ENCODE results near the gene COL8A2.

COL8A2 gene

DNA sequence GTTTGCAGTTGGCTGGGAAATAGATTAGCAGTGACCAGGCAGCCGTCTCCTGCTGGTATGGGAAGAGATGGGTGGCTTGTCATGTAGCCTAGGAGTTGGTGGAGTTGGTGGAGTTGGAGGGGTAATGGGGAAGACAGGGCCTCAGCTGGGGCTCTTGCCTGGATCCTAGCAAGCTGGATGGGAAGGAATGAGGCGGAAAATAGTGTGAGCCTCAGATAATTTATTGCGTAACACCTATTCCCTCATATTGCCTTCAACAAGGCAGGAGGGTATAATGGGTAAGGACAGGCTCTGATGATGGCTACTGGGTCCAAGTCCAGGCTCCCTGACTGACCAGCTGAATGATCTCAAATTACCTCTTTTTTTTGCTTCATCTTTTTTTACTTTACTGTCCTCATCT, 43.5 kb upstream of the COL8A2 start:
- no peaks in the 10 kb centered on the region for H3K27me3 Mint-ChIP-seq (ENCODE audit: low read depth, poor library complexity)
- no peak overlapping the region for H3K4me3 Mint-ChIP-seq
- TF ChIP-seq, protein P1, sequence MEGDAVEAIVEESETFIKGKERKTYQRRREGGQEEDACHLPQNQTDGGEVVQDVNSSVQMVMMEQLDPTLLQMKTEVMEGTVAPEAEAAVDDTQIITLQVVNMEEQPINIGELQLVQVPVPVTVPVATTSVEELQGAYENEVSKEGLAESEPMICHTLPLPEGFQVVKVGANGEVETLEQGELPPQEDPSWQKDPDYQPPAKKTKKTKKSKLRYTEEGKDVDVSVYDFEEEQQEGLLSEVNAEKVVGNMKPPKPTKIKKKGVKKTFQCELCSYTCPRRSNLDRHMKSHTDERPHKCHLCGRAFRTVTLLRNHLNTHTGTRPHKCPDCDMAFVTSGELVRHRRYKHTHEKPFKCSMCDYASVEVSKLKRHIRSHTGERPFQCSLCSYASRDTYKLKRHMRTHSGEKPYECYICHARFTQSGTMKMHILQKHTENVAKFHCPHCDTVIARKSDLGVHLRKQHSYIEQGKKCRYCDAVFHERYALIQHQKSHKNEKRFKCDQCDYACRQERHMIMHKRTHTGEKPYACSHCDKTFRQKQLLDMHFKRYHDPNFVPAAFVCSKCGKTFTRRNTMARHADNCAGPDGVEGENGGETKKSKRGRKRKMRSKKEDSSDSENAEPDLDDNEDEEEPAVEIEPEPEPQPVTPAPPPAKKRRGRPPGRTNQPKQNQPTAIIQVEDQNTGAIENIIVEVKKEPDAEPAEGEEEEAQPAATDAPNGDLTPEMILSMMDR (IDR thresholded peaks at IDR 0.05): no peak
- no peak for DNase-seq
- H3K36me3 Mint-ChIP-seq (ENCODE audit: low read depth): peaks cover 46% of the 10 kb centered on the region
- peaks cover 38% of the 10 kb centered on the region for H3K4me1 Mint-ChIP-seq
- H3K9me3 Mint-ChIP-seq: no peaks in the 10 kb centered on the region
- peak overlapping the region; percentile 66 for H3K27ac Mint-ChIP-seq

DNA sequence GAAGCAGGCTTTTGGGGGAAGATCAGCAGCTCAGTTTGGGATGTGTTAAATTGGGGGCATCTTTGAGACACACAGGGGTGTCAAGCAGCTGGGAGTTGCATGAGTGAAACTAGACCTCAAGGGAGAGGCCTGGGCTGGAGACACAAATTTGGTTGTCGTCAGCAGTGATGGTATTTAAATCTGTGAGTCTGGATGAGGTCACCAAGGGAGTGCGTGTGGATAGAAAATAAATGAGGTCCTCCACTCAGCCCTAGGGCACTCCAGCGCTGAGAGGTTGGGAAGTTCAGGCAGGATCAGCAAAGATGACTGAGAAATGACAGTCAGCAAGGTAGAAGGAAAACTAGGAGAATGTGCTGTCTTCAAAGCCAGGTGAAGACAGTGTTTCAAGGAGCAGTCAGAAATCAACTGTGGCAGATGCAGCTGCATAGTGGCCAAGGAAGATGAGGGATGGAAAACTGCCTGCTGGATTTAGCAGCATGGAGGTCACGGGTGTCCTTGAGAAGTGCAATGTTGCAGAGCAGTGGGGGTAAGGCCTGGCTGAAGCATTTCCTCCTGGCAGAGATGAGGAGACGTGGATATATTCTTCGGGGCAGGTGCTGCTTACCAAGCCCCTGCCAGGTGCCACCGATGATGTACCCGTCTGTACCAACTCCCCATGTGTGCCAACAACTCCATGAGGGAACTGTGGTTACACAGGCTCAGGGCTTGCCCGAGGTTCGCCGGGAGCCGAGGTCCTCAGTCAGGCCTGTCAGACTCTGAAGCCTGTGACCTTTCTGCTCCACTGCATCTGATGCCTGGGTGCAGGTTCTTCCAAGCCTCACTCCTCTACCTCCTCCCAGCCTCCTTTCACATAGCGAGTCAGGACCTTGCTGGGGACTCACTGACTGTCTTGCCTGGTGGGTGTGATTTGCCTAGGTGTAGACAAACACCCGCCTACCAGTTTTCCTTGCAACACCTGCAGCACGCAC, 42.2 kb upstream of the COL8A2 start:
- H3K4me1 Mint-ChIP-seq: peaks cover 44% of the 10 kb centered on the region
- no peaks in the 10 kb centered on the region for H3K9me3 Mint-ChIP-seq
- DNase-seq: no peak
- H3K27me3 Mint-ChIP-seq (ENCODE audit: low read depth, poor library complexity): no peaks in the 10 kb centered on the region
- peak overlapping the region; percentile 86 for H3K27ac Mint-ChIP-seq
- peaks cover 35% of the 10 kb centered on the region for H3K36me3 Mint-ChIP-seq (ENCODE audit: low read depth)
- TF ChIP-seq, protein P1 (IDR thresholded peaks at IDR 0.05): no peak
- H3K4me3 Mint-ChIP-seq: no peak overlapping the region

DNA sequence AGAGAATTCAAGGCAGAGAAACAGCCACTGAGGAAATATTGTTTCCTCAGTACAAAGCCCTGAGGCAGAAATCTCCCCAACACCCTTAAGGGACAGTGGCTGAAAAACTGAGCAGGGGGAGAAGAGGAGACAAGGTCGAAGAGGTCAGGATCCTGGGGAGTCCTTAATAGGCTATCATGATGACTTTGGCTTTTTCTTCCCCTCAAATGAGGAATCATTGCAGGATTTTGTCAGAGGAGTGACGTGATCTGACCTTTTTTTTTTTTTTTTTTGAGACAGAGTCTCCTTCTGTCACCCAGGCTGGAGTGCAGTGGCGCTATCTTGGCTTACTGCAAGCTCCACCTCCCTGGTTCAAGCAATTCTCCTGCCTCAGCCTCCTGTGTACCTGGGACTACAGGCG, 41.1 kb upstream of the COL8A2 start:
- H3K4me1 Mint-ChIP-seq: peaks cover 54% of the 10 kb centered on the region
- DNase-seq: no peak
- H3K27me3 Mint-ChIP-seq (ENCODE audit: low read depth, poor library complexity): no peaks in the 10 kb centered on the region
- TF ChIP-seq, protein P1 (IDR thresholded peaks at IDR 0.05): no peak
- H3K27ac Mint-ChIP-seq: peak overlapping the region; percentile 88
- no peaks in the 10 kb centered on the region for H3K9me3 Mint-ChIP-seq
- H3K36me3 Mint-ChIP-seq (ENCODE audit: low read depth): peaks cover 31% of the 10 kb centered on the region
- no peak overlapping the region for H3K4me3 Mint-ChIP-seq

DNA sequence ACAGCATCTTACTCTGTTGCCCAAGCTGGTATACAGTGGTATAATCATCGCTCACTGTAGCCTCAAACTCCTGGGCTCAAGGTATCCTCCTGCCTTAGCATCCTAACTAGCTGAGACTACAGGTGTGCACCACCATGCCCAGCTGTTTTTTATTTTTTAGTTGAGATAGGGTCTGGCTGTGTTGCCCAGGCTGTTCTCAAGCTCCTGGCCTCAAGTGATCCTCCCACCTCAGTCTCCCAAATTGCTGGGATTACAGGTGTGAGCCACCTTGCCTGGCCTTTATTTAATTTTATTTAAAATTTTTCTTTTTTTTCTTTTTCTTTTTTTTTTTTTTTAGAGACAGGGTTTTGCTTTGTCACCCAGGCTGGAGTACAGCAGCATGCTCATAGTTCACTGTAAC, 40.1 kb upstream of the COL8A2 start:
- peaks cover 61% of the 10 kb centered on the region for H3K4me1 Mint-ChIP-seq
- DNase-seq: no peak
- TF ChIP-seq, protein P1 (IDR thresholded peaks at IDR 0.05): no peak
- H3K27me3 Mint-ChIP-seq (ENCODE audit: low read depth, poor library complexity): no peaks in the 10 kb centered on the region
- H3K27ac Mint-ChIP-seq: no peak overlapping the region
- H3K36me3 Mint-ChIP-seq (ENCODE audit: low read depth): peaks cover 30% of the 10 kb centered on the region
- no peaks in the 10 kb centered on the region for H3K9me3 Mint-ChIP-seq
- H3K4me3 Mint-ChIP-seq: no peak overlapping the region

DNA sequence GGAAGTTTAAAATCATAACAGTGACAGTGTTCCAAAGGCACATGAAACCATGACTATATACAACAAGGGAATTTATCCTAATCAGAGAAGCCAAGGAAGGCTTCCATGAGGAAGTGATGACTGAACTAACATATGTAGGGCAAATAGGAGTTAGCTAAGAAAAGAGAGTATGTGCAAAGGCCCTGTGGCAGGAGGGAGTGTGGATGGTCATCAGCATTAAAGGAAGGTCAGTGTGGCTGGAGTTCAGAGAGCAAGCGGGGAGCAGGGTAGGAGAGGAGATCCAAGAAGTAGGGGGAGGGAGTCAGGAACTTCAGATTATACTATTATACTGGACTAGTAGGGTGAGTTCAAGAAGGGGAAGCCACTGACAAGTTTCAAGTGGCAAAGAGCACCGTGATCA, 39.3 kb upstream of the COL8A2 start:
- H3K4me3 Mint-ChIP-seq: no peak overlapping the region
- TF ChIP-seq, protein P1 (IDR thresholded peaks at IDR 0.05): no peak
- H3K4me1 Mint-ChIP-seq: peaks cover 67% of the 10 kb centered on the region
- no peaks in the 10 kb centered on the region for H3K27me3 Mint-ChIP-seq (ENCODE audit: low read depth, poor library complexity)
- H3K36me3 Mint-ChIP-seq (ENCODE audit: low read depth): peaks cover 30% of the 10 kb centered on the region
- no peak for DNase-seq
- peak overlapping the region; percentile 79 for H3K27ac Mint-ChIP-seq
- H3K9me3 Mint-ChIP-seq: no peaks in the 10 kb centered on the region

DNA sequence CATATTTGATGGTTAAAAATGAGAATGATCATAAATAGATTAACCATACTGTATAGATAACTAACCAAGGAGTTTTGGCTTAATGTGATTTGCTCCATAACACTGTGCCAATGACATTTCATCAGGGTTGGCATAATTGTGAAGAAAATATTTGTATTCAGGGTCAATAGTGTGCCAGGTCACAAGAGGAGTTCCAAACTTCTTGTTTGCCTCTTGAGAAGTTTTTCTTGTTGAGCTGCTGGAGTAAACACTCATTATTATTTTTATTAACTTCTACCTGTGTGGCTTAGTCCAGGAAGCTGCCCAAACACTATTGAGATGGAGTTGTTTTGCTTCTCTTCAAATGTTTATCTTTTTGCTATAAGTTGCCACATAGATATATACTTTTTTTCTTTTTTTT, 38.4 kb upstream of the COL8A2 start:
- H3K36me3 Mint-ChIP-seq (ENCODE audit: low read depth): peaks cover 31% of the 10 kb centered on the region
- H3K27ac Mint-ChIP-seq: no peak overlapping the region
- no peak for DNase-seq
- no peaks in the 10 kb centered on the region for H3K9me3 Mint-ChIP-seq
- no peaks in the 10 kb centered on the region for H3K27me3 Mint-ChIP-seq (ENCODE audit: low read depth, poor library complexity)
- TF ChIP-seq, protein P1 (IDR thresholded peaks at IDR 0.05): no peak
- H3K4me3 Mint-ChIP-seq: no peak overlapping the region
- peaks cover 69% of the 10 kb centered on the region for H3K4me1 Mint-ChIP-seq

Data from nephron progenitor cell (in vitro differentiated cells).